ENCODE results near the gene CDSN. TPM values are rescaled to one million over a fixed set of nuclear protein-coding genes. Genes with fewer than 3 reads are reported as not detected.

The CDSN gene
- total RNA-seq, 1 experiment from 2014 or later: 1.9 TPM

GRCh38 chr6:31065556-31065955 is 54.7 kb downstream of the CDSN start:
- no peak overlapping the region for H2AFZ ChIP-seq

More at GRCh38 chr6:31065556-31065955, 54.7 kb downstream of the CDSN start:
- Histone ChIP-seq H3F3A (ENCODE audit: insufficient read depth, low read depth) (peaks cover 7% of the 10 kb centered on the region; the same call in 1 of the 2 replicates), H3K9me2 (ENCODE audit: insufficient read depth) (no peaks in the 10 kb centered on the region), H3K27me3 (ENCODE audit: insufficient read depth, low read depth) (no peaks in the 10 kb centered on the region), H3K36me3 (ENCODE audit: low read depth) (no peaks in the 10 kb centered on the region), H3K4me1 (replicated peaks; ENCODE audit: insufficient read depth) (peaks cover 5% of the 10 kb centered on the region), H3K27ac (no peak overlapping the region), H3K4me3 (no peak overlapping the region), H4K20me1 (ENCODE audit: insufficient read depth) (no peaks in the 10 kb centered on the region), H3K79me2 (ENCODE audit: low read depth) (no peaks in the 10 kb centered on the region), H3K9me3 (ENCODE audit: insufficient read depth, low read depth) (no peaks in the 10 kb centered on the region), H3K4me2 (no peak overlapping the region)
- intact Hi-C loops (cut with micrococcal nuclease; ENCODE audit: unreplicated experiment): no loop called here
- DNase-seq: no peak
- TF ChIP-seq, protein P1, sequence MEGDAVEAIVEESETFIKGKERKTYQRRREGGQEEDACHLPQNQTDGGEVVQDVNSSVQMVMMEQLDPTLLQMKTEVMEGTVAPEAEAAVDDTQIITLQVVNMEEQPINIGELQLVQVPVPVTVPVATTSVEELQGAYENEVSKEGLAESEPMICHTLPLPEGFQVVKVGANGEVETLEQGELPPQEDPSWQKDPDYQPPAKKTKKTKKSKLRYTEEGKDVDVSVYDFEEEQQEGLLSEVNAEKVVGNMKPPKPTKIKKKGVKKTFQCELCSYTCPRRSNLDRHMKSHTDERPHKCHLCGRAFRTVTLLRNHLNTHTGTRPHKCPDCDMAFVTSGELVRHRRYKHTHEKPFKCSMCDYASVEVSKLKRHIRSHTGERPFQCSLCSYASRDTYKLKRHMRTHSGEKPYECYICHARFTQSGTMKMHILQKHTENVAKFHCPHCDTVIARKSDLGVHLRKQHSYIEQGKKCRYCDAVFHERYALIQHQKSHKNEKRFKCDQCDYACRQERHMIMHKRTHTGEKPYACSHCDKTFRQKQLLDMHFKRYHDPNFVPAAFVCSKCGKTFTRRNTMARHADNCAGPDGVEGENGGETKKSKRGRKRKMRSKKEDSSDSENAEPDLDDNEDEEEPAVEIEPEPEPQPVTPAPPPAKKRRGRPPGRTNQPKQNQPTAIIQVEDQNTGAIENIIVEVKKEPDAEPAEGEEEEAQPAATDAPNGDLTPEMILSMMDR (conservative IDR thresholded peaks at IDR 0.05): no peak
- no peak for TF ChIP-seq EZH2 (IDR thresholded peaks at IDR 0.05; ENCODE audit: low read depth)
- CTCF ChIA-PET: no interaction called here
- POLR2A ChIA-PET (ENCODE audit: unreplicated experiment): no interaction called here
- BruUV-seq (replicated peaks): no TSS peak

Other genes starting within 250 kb of the CDSN start
- 267 and 269 TPM in 2 replicates for gene DDR1, start 235.9 kb downstream of the CDSN start, total RNA-seq (2021)
- 31.3 and 43.9 TPM in 2 replicates for gene GTF2H4, start 212.2 kb downstream of the CDSN start, total RNA-seq (2021)
- gene VARS2, start 206.2 kb downstream of the CDSN start, total RNA-seq (2021): 59.4 and 60.3 TPM in 2 replicates
- 0.72 and 0.75 TPM in 2 replicates for gene SFTA2, start 188.3 kb downstream of the CDSN start, total RNA-seq (2021)
- gene MUCL3, start 179.5 kb downstream of the CDSN start, total RNA-seq (2021): not detected in 2 replicates
- gene MUC21, start 136.7 kb downstream of the CDSN start, total RNA-seq (2021): 0.13 TPM in 1 of 2 replicates, not detected in the other
- not detected in 2 replicates for gene MUC22, start 110.0 kb downstream of the CDSN start, total RNA-seq (2021)
- 21.1 and 21.6 TPM in 2 replicates for gene C6orf15, start 7.9 kb downstream of the CDSN start, total RNA-seq (2021)
- 29.2 and 34.2 TPM in 2 replicates for gene PSORS1C1, start 5.6 kb downstream of the CDSN start, total RNA-seq (2021)
- not detected in 2 replicates for gene PSORS1C2, start 18.6 kb upstream of the CDSN start, total RNA-seq (2021)
- 60.6 and 69.0 TPM in 2 replicates for gene CCHCR1, start 37.4 kb upstream of the CDSN start, total RNA-seq (2021)
- gene TCF19, start 38.1 kb upstream of the CDSN start, total RNA-seq (2021): 19.0 and 26.0 TPM in 2 replicates
- gene POU5F1, start 50.2 kb upstream of the CDSN start, total RNA-seq (2021): 1.1 and 1.4 TPM in 2 replicates
- 305 and 374 TPM in 2 replicates for gene HLA-C, start 151.6 kb upstream of the CDSN start, total RNA-seq (2021)
- 137 and 204 TPM in 2 replicates for gene HLA-B, start 236.7 kb upstream of the CDSN start, total RNA-seq (2021)

Measured in PC-9 (cell line).